Effector memory CD4-positive, alpha-beta T cell (primary cell): ENCODE results near the gene UBE2E2.

ENCODE experiments used
- DNase-seq, 3 donors: peaks; one replicate each; pipeline ENCODE4 v3.0.0-alpha.2; 2020
- H3K27ac ChIP-seq: 2 replicates; pipeline ENCODE4 v1.7.0; 2013; ENCODE audit warnings: mild to moderate bottlenecking, low read length, moderate library complexity; ENCODE audit not compliant: insufficient read depth, poor library complexity, severe bottlenecking
- H3K27me3 ChIP-seq: replicated peaks from 2 replicates; pipeline ENCODE4 v1.7.0; 2013; ENCODE audit warnings: mild to moderate bottlenecking, low read length; ENCODE audit not compliant: insufficient read depth, control insufficient read depth, poor library complexity, severe bottlenecking
- H3K36me3 ChIP-seq: 2 replicates; pipeline ENCODE4 v1.7.0; 2013; ENCODE audit warnings: mild to moderate bottlenecking, low read length, moderate library complexity; ENCODE audit not compliant: control insufficient read depth, insufficient read depth
- H3K4me1 ChIP-seq: 2 replicates; pipeline ENCODE4 v1.7.0; 2013; ENCODE audit warnings: low read length, mild to moderate bottlenecking; ENCODE audit not compliant: control insufficient read depth, insufficient read depth, poor library complexity, severe bottlenecking
- H3K4me3 ChIP-seq: 2 replicates; pipeline ENCODE4 v1.7.0; 2013; ENCODE audit warnings: low read length, low read depth, mild to moderate bottlenecking; ENCODE audit not compliant: insufficient read depth, poor library complexity, severe bottlenecking
- H3K9me3 ChIP-seq: 2 replicates; pipeline ENCODE4 v1.7.0; 2013; ENCODE audit warnings: mild to moderate bottlenecking, low read length, moderate library complexity; ENCODE audit not compliant: control insufficient read depth

The UBE2E2 gene

DNA sequence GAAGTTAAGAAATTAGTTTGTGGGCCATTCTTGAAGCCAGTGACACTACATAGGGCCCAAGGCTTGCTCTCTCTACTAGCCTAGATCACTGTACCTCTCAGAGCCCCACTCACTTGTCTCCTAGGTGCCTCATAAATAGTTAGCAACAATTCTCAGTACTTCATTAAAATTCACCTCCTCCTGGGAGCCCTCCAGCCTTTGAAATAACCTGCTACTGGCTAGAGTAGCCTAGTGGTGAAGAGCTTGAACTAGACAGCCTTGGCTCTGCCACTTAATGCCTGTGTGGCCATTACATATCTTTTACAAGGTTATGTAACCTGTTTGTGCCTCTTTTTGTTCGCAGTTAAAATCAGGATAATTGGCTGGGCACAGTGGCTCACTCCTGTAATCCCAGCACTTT lies 89.3 kb downstream of the UBE2E2 start:
- Histone ChIP-seq H3K9me3 (no peaks in the 10 kb centered on the region), H3K4me3 (no peak overlapping the region), H3K36me3 (no peaks in the 10 kb centered on the region), H3K27ac (no peak overlapping the region), H3K4me1 (no peaks in the 10 kb centered on the region), H3K27me3 (no peaks in the 10 kb centered on the region)
- DNase-seq = no peak

GRCh38 chr3:23294770-23295387 lies 91.8 kb downstream of the UBE2E2 start:
- Histone ChIP-seq H3K27me3 (no peaks in the 10 kb centered on the region), H3K27ac (no peak overlapping the region), H3K36me3 (no peaks in the 10 kb centered on the region), H3K4me1 (no peaks in the 10 kb centered on the region), H3K9me3 (no peaks in the 10 kb centered on the region), H3K4me3 (no peak overlapping the region)
- DNase-seq = no peak

DNA sequence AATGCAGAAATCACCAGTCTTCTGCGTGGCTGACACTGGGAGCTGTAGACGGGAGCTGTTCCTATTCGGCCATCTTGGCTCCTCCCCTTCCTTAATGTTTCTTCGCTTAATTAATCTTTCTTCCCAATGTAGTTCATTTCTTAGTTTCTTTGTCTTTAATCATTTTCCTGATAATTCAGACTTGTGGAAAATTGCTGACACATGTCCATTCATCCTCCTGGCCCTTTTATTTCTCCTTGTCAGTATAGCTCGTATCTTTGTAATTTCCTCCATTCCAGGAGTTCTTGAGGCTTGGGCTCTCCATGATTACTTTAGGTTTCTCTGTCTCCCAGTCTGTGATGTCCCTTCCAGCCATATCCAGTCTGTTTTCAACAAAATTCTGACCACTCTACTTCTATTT lies 98.7 kb downstream of the UBE2E2 start:
- no peak for DNase-seq
- Histone ChIP-seq H3K4me1 (no peaks in the 10 kb centered on the region), H3K4me3 (no peak overlapping the region), H3K9me3 (no peaks in the 10 kb centered on the region), H3K27ac (no peak overlapping the region), H3K27me3 (no peaks in the 10 kb centered on the region), H3K36me3 (no peaks in the 10 kb centered on the region)

DNA sequence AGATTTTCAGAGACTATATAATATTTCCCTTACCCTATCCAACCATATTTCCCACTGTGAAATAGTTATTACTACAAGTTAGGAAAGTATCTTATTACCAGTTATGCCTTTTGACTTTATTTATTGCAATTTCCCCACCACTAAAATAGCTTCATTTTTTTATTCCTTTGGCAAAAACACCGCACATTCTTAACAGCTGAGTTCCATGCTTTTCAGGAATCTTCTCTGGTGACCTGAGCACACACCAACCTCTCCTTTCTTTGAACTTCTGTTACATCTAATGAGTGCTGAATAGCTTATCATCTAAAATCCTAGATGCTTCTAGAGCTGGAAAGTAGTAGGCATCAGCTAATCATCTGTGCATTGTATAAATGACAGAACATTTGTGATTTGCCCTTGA lies 99.1 kb downstream of the UBE2E2 start:
- Histone ChIP-seq H3K36me3 (no peaks in the 10 kb centered on the region), H3K4me1 (no peaks in the 10 kb centered on the region), H3K9me3 (no peaks in the 10 kb centered on the region), H3K4me3 (no peak overlapping the region), H3K27me3 (no peaks in the 10 kb centered on the region), H3K27ac (no peak overlapping the region)
- no peak for DNase-seq

DNA sequence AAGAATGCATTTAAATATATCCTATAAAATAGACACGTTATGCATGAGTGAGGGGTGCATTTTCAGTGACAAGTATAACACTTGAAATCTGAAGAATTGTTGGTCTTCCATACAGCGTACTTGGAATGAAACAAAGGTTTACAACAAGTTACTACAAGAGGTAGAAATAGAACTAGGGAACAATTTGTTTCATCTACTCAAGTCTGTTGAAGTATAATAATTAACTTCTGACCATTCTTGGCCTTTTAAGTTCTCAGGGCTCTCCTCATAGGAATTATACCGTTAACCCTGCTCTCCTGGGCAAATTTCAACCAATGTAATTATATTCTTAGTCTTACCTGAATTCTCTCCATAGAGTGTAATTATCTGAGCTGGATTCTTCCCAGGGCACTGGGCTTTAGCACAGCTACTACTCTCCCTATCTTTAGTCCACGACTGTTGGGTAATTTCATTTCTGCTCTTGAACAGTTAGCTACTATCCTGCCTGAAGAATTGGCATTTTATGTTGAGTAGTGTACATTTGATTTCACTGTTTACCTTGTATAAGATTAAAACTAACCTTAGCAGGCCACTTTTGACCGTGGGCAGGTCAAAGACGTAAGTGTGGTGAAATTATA lies 100.6 kb downstream of the UBE2E2 start:
- H3K9me3 ChIP-seq = no peaks in the 10 kb centered on the region
- H3K27ac ChIP-seq = no peak overlapping the region
- no peaks in the 10 kb centered on the region for H3K27me3 ChIP-seq
- no peaks in the 10 kb centered on the region for H3K4me1 ChIP-seq
- no peak for DNase-seq
- no peaks in the 10 kb centered on the region for H3K36me3 ChIP-seq
- no peak overlapping the region for H3K4me3 ChIP-seq

DNA sequence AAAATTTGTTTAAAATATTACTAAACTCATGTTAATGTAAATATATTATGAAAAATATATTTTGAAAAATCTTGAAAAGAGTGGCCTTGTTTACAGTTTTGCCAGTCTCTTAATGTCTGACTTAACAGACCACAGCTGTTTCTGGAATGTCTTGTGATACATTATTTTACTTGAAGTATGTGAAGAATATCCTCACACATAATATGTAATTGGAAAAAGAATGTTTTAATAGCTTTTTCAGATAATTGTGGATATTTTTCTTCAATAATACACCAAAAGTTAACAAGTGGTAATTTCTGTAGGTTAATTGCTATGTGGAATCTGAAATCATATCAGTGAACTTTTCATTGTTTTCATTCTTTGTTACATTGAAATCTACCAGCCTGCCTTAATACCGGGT lies 101.3 kb downstream of the UBE2E2 start:
- no peak overlapping the region for H3K27ac ChIP-seq
- H3K4me1 ChIP-seq = no peaks in the 10 kb centered on the region
- no peak for DNase-seq
- no peak overlapping the region for H3K4me3 ChIP-seq
- no peaks in the 10 kb centered on the region for H3K9me3 ChIP-seq
- no peaks in the 10 kb centered on the region for H3K36me3 ChIP-seq
- no peaks in the 10 kb centered on the region for H3K27me3 ChIP-seq

- Histone ChIP-seq H3K4me1 (no peaks in the 10 kb centered on the region), H3K27me3 (no peaks in the 10 kb centered on the region), H3K4me3 (no peak overlapping the region), H3K27ac (no peak overlapping the region), H3K36me3 (no peaks in the 10 kb centered on the region), H3K9me3 (no peaks in the 10 kb centered on the region)
- no peak for DNase-seq
Measured at GRCh38 chr3:23308986-23309625, 106.0 kb downstream of the UBE2E2 start.

- no peak overlapping the region for H3K4me3 ChIP-seq
- no peak overlapping the region for H3K27ac ChIP-seq
- H3K4me1 ChIP-seq = no peaks in the 10 kb centered on the region
- no peaks in the 10 kb centered on the region for H3K27me3 ChIP-seq
- no peaks in the 10 kb centered on the region for H3K9me3 ChIP-seq
- no peak for DNase-seq
- no peaks in the 10 kb centered on the region for H3K36me3 ChIP-seq
Measured at GRCh38 chr3:23312866-23313265, 109.7 kb downstream of the UBE2E2 start.

DNA sequence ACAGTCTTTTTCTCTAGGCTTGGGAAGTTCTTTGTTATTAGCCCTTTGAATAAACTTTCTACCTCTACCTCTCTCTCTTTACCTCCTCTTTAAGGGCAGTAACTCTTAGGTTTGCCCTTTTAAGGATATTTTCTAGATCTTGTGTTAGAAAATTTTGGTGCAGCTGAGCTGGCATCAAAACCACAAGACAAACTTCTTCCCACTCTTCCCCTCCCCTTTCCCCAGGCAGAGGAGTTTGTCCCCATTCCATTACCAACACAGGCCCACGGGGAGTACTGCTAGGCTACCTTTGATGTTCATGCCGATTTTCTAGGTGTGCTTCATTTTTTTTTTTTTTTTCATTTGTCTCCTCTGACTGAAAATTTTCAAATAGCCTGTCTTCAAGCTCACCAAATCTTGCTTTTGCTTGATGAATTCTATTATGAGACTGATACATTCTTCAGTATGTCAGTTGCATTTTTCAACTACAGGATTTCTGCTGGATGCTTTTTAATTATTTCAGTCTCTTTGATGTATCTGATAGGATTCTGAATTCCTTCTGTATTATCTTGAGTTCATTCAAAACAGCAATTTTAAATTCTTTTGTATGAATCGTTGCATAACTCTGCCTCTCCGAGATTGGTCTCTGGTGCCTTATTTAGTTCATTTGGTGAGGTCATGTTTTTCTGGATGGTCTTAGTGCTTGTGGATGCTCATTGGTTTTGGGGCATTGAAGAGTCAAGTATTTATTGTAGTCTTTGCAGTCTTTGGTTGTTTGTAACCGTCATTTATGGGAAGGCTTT lies 112.0 kb downstream of the UBE2E2 start:
- no peak for DNase-seq
- H3K27me3 ChIP-seq = no peaks in the 10 kb centered on the region
- H3K36me3 ChIP-seq = no peaks in the 10 kb centered on the region
- no peaks in the 10 kb centered on the region for H3K9me3 ChIP-seq
- no peak overlapping the region for H3K4me3 ChIP-seq
- H3K4me1 ChIP-seq = no peaks in the 10 kb centered on the region
- H3K27ac ChIP-seq = no peak overlapping the region

GRCh38 chr3:23316924-23317323 lies 113.8 kb downstream of the UBE2E2 start:
- no peaks in the 10 kb centered on the region for H3K4me1 ChIP-seq
- no peak overlapping the region for H3K4me3 ChIP-seq
- DNase-seq = no peak
- H3K27me3 ChIP-seq = no peaks in the 10 kb centered on the region
- H3K36me3 ChIP-seq = no peaks in the 10 kb centered on the region
- no peak overlapping the region for H3K27ac ChIP-seq
- H3K9me3 ChIP-seq = no peaks in the 10 kb centered on the region
